AG04450 (cell line): ENCODE results near the gene CHTOP. TPM values are rescaled to one million over a fixed set of nuclear protein-coding genes. Genes with fewer than 3 reads are reported as not detected.

Experiments used
- CTCF ChIA-PET: fragments of 300-600, 350-600 bp; formaldehyde crosslinking; extraction: SDS; loops from one replicate; lab custom pipeline; 2022; ENCODE audit warnings: antibody characterized with exemption, inconsistent platforms; lab: Charles Lee
- POLR2A ChIA-PET: fragments of 350-600 bp; formaldehyde crosslinking; extraction: SDS; loops from one replicate; lab custom pipeline; 2021; ENCODE audit warnings: antibody characterized with exemption, inconsistent platforms; lab: Yijun Ruan, JAX
- DNase-seq: peaks from one replicate; pipeline ENCODE4 v3.0.0-alpha.2; 2011; ENCODE audit warnings: low read depth, low spot score
- H3K27ac ChIP-seq: one replicate; pipeline ENCODE4 v1.5.1; 2012; ENCODE audit warnings: low read depth, low read length, control low read depth
- H3K27me3 ChIP-seq: one replicate; pipeline ENCODE4 v1.6.0; 2012; ENCODE audit warnings: low read length; ENCODE audit not compliant: control insufficient read depth, insufficient read depth
- H3K4me3 ChIP-seq: 2 replicates; pipeline ENCODE4 v1.5.1; 2011; ENCODE audit warnings: mild to moderate bottlenecking, low read depth, low read length, control low read depth
- H3K9me3 ChIP-seq: 2 replicates; pipeline ENCODE4 v1.5.1; 2012; ENCODE audit warnings: low read length; ENCODE audit not compliant: control insufficient read depth, insufficient read depth
- CTCF ChIP-seq: IDR thresholded peaks from 2 replicates; pipeline ENCODE4 v1.5.1; 2011; ENCODE audit warnings: low read depth, low read length, control low read depth, inconsistent platforms
- polyA plus RNA-seq: library from polyadenylated mRNA; depleted of rRNA; stranded (reverse); fragments of >200 nt; gene quantifications from 2 replicates; pipeline ENCODE4 v1.2.3, GENCODE V29; 2011; rRNA removed
- small RNA-seq: library from RNA; depleted of rRNA; stranded (forward); fragments of <200 nt; gene quantifications from one replicate; pipeline ENCODE3, GENCODE V24; 2012; ENCODE audit warnings: low read depth; ENCODE audit not compliant: insufficient read length

The CHTOP gene
- polyA plus RNA-seq, 1 experiment = 59.5 TPM

- DNase-seq = no peak
- ChIA-PET POLR2A (no interaction called here), CTCF (interaction anchor here (3.0 kb wide), 1 partner anchor 10 kb away, joined by 11 read pairs; the partner anchor contains the start of gene NPR1)
Measured at GRCh38 chr1:153687346-153688125, 53.7 kb downstream of the CHTOP start.

GRCh38 chr1:153688276-153688675 lies 54.4 kb downstream of the CHTOP start:
- DNase-seq = no peak
- peaks cover 40% of the 10 kb centered on the region for H3K27me3 ChIP-seq
- H3K9me3 ChIP-seq = no peaks in the 10 kb centered on the region; the same call in 1 of the 2 replicates
- POLR2A ChIA-PET = no interaction called here
- H3K27ac ChIP-seq = no peak overlapping the region
- CTCF ChIA-PET = interaction anchor here (3.0 kb wide), 1 partner anchor 11 kb away, joined by 11 read pairs; the partner anchor contains the start of gene NPR1
- no peak overlapping the region for H3K4me3 ChIP-seq
- TF ChIP-seq CTCF = no peak

More at GRCh38 chr1:153687346-153688125, 53.7 kb downstream of the CHTOP start:
- Histone ChIP-seq H3K27ac (no peak overlapping the region), H3K27me3 (peaks cover 39% of the 10 kb centered on the region), H3K4me3 (no peak overlapping the region), H3K9me3 (no peaks in the 10 kb centered on the region; the same call in 1 of the 2 replicates)
- TF ChIP-seq CTCF = no peak

GRCh38 chr1:153688736-153689328 lies 55.0 kb downstream of the CHTOP start:
- H3K27me3 ChIP-seq = peaks cover 36% of the 10 kb centered on the region
- CTCF ChIA-PET = interaction anchor here (3.0 kb wide), 1 partner anchor 11 kb away, joined by 11 read pairs; the partner anchor contains the start of gene NPR1

GRCh38 chr1:153693466-153693865 lies 59.6 kb downstream of the CHTOP start:
- CTCF ChIA-PET = no interaction called here

More at GRCh38 chr1:153688736-153689328, 55.0 kb downstream of the CHTOP start:
- H3K4me3 ChIP-seq = no peak overlapping the region
- no peak for DNase-seq
- TF ChIP-seq CTCF = no peak
- no peak overlapping the region for H3K27ac ChIP-seq
- POLR2A ChIA-PET = no interaction called here
- no peaks in the 10 kb centered on the region; the same call in 1 of the 2 replicates for H3K9me3 ChIP-seq

More at GRCh38 chr1:153693466-153693865, 59.6 kb downstream of the CHTOP start:
- POLR2A ChIA-PET = no interaction called here
- DNase-seq = no peak
- H3K4me3 ChIP-seq = no peak overlapping the region
- no peaks in the 10 kb centered on the region; the same call in 1 of the 2 replicates for H3K9me3 ChIP-seq
- no peak overlapping the region for H3K27ac ChIP-seq
- no peak for TF ChIP-seq CTCF
- H3K27me3 ChIP-seq = peaks cover 9% of the 10 kb centered on the region

Small RNA genes within 50 kb of the gene (small RNA-seq; reads per million reads assigned to genes)
- not detected for gene MIR8083

Other genes with a start within 250 kb of the CHTOP start
- not detected in 2 replicates for gene S100A8, start 243.0 kb upstream of the CHTOP start, polyA plus RNA-seq
- gene S100A7A, start 217.5 kb upstream of the CHTOP start, polyA plus RNA-seq = not detected in 2 replicates
- gene S100A7, start 173.4 kb upstream of the CHTOP start, polyA plus RNA-seq = not detected in 2 replicates
- 1,379 and 2,089 TPM in 2 replicates for gene S100A6, start 98.1 kb upstream of the CHTOP start, polyA plus RNA-seq
- gene S100A5, start 93.1 kb upstream of the CHTOP start, polyA plus RNA-seq = 0.25 and 0.42 TPM in 2 replicates
- gene S100A4, start 88.3 kb upstream of the CHTOP start, polyA plus RNA-seq = 20.0 and 20.7 TPM in 2 replicates
- gene S100A3, start 84.8 kb upstream of the CHTOP start, polyA plus RNA-seq = 1.8 and 3.2 TPM in 2 replicates
- gene S100A2, start 68.2 kb upstream of the CHTOP start, polyA plus RNA-seq = 3.9 and 5.2 TPM in 2 replicates
- 224 and 256 TPM in 2 replicates for gene S100A16, start 20.9 kb upstream of the CHTOP start, polyA plus RNA-seq
- 0.09 TPM in 1 of 2 replicates, not detected in the other for gene S100A14, start 17.7 kb upstream of the CHTOP start, polyA plus RNA-seq
- 310 and 323 TPM in 2 replicates for gene S100A13, start 6.6 kb upstream of the CHTOP start, polyA plus RNA-seq
- gene S100A1, start 5.6 kb upstream of the CHTOP start, polyA plus RNA-seq = 0.21 and 0.31 TPM in 2 replicates
- gene SNAPIN, start 24.6 kb downstream of the CHTOP start, polyA plus RNA-seq = 54.1 and 56.8 TPM in 2 replicates
- 308 and 326 TPM in 2 replicates for gene ILF2, start 36.9 kb downstream of the CHTOP start, polyA plus RNA-seq
- gene NPR1, start 44.6 kb downstream of the CHTOP start, polyA plus RNA-seq = 0.02 TPM in 1 of 2 replicates, not detected in the other
- 44.5 and 45.1 TPM in 2 replicates for gene INTS3, start 94.0 kb downstream of the CHTOP start, polyA plus RNA-seq
- gene SLC27A3, start 141.3 kb downstream of the CHTOP start, polyA plus RNA-seq = 9.9 and 14.3 TPM in 2 replicates